HepG2 (cell line): ENCODE results near the gene TOM1L1. TPM values are rescaled to one million over a fixed set of nuclear protein-coding genes. Genes with fewer than 3 reads are reported as not detected.

Source experiments
- ATAC-seq: fragments of 200-7000 bp; cut with Tn5 transposase; 3 replicates; pipeline ENCODE4 v1.9.1; 2020; ENCODE audit warnings: mild to moderate bottlenecking, moderate library complexity
- BruUV-seq: library from RNA; stranded (reverse); fragments of 400-500 nt; replicated peaks from 2 replicates; lab custom pipeline; 2021; lab: Mats Ljungman, UMichigan
- CTCF ChIA-PET: fragments of 300-600 bp; formaldehyde crosslinking; extraction: SDS; loops from one replicate; lab custom pipeline; 2021; ENCODE audit warnings: low total read pairs, inconsistent platforms, low intra/inter-chr PET ratio; lab: Yijun Ruan, JAX
- POLR2A ChIA-PET: fragments of 350-600 bp; sonication (Branson Sonifier 250); formaldehyde crosslinking; loops from one replicate; lab custom pipeline; 2020; ENCODE audit warnings: antibody characterized with exemption, inconsistent platforms; lab: Yijun Ruan, JAX
- DNase-seq: peaks from one replicate; pipeline ENCODE4 v3.0.0-alpha.2; 2015; ENCODE audit warnings: low spot score
- FAIRE-seq: peaks from 3 replicates; lab custom pipeline; 2011; peaks lifted over from hg19 to GRCh38; lab: Jason Lieb, UNC
- H2AFZ ChIP-seq: one replicate; pipeline ENCODE4 v1.6.1; 2011; ENCODE audit warnings: low read length, inconsistent platforms
- H3K27ac ChIP-seq: fragments of 300-600 bp; 3 replicates; pipeline ENCODE4 v1.8.0; 2011; ENCODE audit warnings: mixed run types, mild to moderate bottlenecking, mixed read lengths, low read length, inconsistent platforms; ENCODE audit not compliant: insufficient read depth; ENCODE audit errors: extremely low read length
- H3K27me3 ChIP-seq, 2 experiments: fragments of 200-600 bp in 1 of 2; 2 replicates in 1 of 2; 3 replicates in 1 of 2; pipeline versions ENCODE4 v1.6.0 to v1.8.0; 2011; ENCODE audit warnings: low read length in 2 of 2, mild to moderate bottlenecking in 2 of 2, moderate library complexity in 2 of 2, inconsistent platforms in 1 of 2; ENCODE audit not compliant: insufficient read depth in 2 of 2, control insufficient read depth in 1 of 2
- H3K36me3 ChIP-seq, 2 experiments: fragments of 200-600 bp in 1 of 2; replicated peaks in 1 of 2; 2 replicates in 1 of 2; 3 replicates in 1 of 2; pipeline versions ENCODE4 v1.5.1 to v1.8.0; 2011; ENCODE audit warnings: low read length in 2 of 2, inconsistent platforms in 1 of 2; ENCODE audit not compliant: insufficient read depth in 2 of 2, control insufficient read depth in 1 of 2
- H3K4me1 ChIP-seq: 2 replicates; pipeline ENCODE4 v1.5.1; 2012; ENCODE audit warnings: low read length, inconsistent platforms; ENCODE audit not compliant: insufficient read depth
- H3K4me2 ChIP-seq: 2 replicates; pipeline ENCODE4 v1.6.0; 2011; ENCODE audit warnings: low read depth, low read length, inconsistent platforms
- H3K4me3 ChIP-seq, 3 experiments: fragments of 200-600 bp in 1 of 3; sonication (generic), shearing (Covaris generic) in 1 of 3; replicated peaks in 1 of 3; 2 replicates each; pipeline ENCODE4 v1.5.1; 2011 to 2016; ENCODE audit warnings: low read length in 3 of 3, inconsistent platforms in 2 of 3, low read depth in 2 of 3, mild to moderate bottlenecking in 2 of 3, control low read depth in 1 of 3, mixed read lengths in 1 of 3; ENCODE audit not compliant: insufficient read depth in 1 of 3
- H3K79me2 ChIP-seq: one replicate; pipeline ENCODE4 v1.6.1; 2011; ENCODE audit warnings: low read length, inconsistent platforms; ENCODE audit not compliant: insufficient read depth
- H3K9ac ChIP-seq: 2 replicates; pipeline ENCODE4 v1.6.0; 2011; ENCODE audit warnings: mild to moderate bottlenecking, low read depth, low read length, inconsistent platforms; ENCODE audit not compliant: insufficient read depth
- H3K9me3 ChIP-seq: 2 replicates; pipeline ENCODE4 v1.5.1; 2012; ENCODE audit warnings: mild to moderate bottlenecking, low read length
- H4K20me1 ChIP-seq: 2 replicates; pipeline ENCODE4 v1.6.0; 2011; ENCODE audit warnings: inconsistent platforms, mild to moderate bottlenecking, low read length, moderate library complexity; ENCODE audit not compliant: insufficient read depth
- HES4 ChIP-seq: sonication (generic); formaldehyde crosslinking; IDR thresholded peaks from 2 replicates; pipeline ENCODE4 v1.9.0; 2021; ENCODE audit warnings: mild to moderate bottlenecking, missing genetic modification reagents, borderline replicate concordance
- KIAA2018 ChIP-seq: sonication (generic); formaldehyde crosslinking; IDR thresholded peaks from 2 replicates; pipeline ENCODE4 v1.5.0; 2020; ENCODE audit warnings: mild to moderate bottlenecking, missing genetic modification reagents, borderline replicate concordance
- NFATC3 ChIP-seq: sonication (generic); formaldehyde crosslinking; IDR thresholded peaks from 2 replicates; pipeline ENCODE4 v1.5.1; 2020; ENCODE audit warnings: mild to moderate bottlenecking, missing genetic modification reagents
- YEATS4 ChIP-seq: sonication (generic); formaldehyde crosslinking; IDR thresholded peaks from 2 replicates; pipeline ENCODE4 v1.4.0; 2020; ENCODE audit warnings: missing genetic modification reagents, borderline replicate concordance
- YY1 ChIP-seq: IDR thresholded peaks from 2 replicates; pipeline ENCODE4 v1.6.1; 2011; ENCODE audit warnings: low read length, low read depth, moderate library complexity, mild to moderate bottlenecking; ENCODE audit not compliant: insufficient read depth, insufficient replicate concordance
- ZMAT5 ChIP-seq: sonication (generic); formaldehyde crosslinking; IDR thresholded peaks from 2 replicates; pipeline ENCODE4 v1.5.0; 2020; ENCODE audit warnings: mild to moderate bottlenecking, low read depth, missing genetic modification reagents, borderline replicate concordance
- ZMYM2 ChIP-seq: sonication (generic); formaldehyde crosslinking; IDR thresholded peaks from 2 replicates; pipeline ENCODE4 v1.8.0; 2022; ENCODE audit warnings: mild to moderate bottlenecking, missing genetic modification reagents
- WGBS: methylation state at CpG from one replicate; pipeline ENCODE4 v1.1.6; 2017; ENCODE audit warnings: low lambda C conversion rate; 5-methylcytosine and 5-hydroxymethylcytosine counted together
- in situ Hi-C: cut with HindIII; loops from 2 replicates; pipeline ENCODE4 v1.10.0; 2017; ENCODE audit warnings: low pct_unique_long_range_greater_than_20kb; ENCODE audit not compliant: extremely low pct_ligation_motif_present
- intact Hi-C: fragments of 100-400 bp; cut with micrococcal nuclease; formaldehyde crosslinking; loops from one replicate; pipeline ENCODE4 v1.10.0; 2022; ENCODE audit not compliant: unreplicated experiment
- polyA plus RNA-seq, 8 experiments: library from polyadenylated mRNA; depleted of rRNA in 3 of 8; stranded (reverse) in 7 of 8; unstranded in 1 of 8; fragments of >200 nt; fragmentation: Illumina TruSeq in 4 of 8; extraction: Trizol in 4 of 8; gene quantifications; 2 replicates each; pipeline versions ENCODE4 v1.2.1 to v1.2.3, GENCODE V29; 2011 to 2016; ENCODE audit warnings: low read depth in 4 of 8, missing spikeins in 1 of 8, mixed read lengths in 1 of 8; ENCODE audit not compliant: insufficient read depth in 1 of 8
- total RNA-seq, 5 experiments: library from RNA; depleted of rRNA; stranded (reverse); fragments of >200 nt; fragmentation: Illumina TruSeq; extraction: Trizol; gene quantifications; 2 replicates each; pipeline ENCODE4 v1.2.3, GENCODE V29; 2016; ENCODE audit warnings: low read depth in 1 of 5
- TF ChIP-seq, protein P1 (sequence below): sonication (generic); formaldehyde crosslinking; IDR thresholded peaks from 2 replicates; pipeline ENCODE4 v1.4.0; 2020; ENCODE audit warnings: missing genetic modification reagents

The TOM1L1 gene
- total and polyA plus RNA-seq, 2 of the 13 experiments (the other 11 are each of a cell fraction or from before 2014, with no cell fraction given) = 45.3 to 51.3 TPM

- TF ChIP-seq YY1 (peak; percentile 78), ZMAT5 (CRISPR knock-in tag) (no peak), HES4 (CRISPR knock-in tag) (peak; percentile 38), ZMYM2 (CRISPR knock-in tag) (0 out of 2 replicates have a peak, but pooled peaks have one; percentile 59)
These were observed 67.8 kb downstream of the TOM1L1 start, which contains the start of the genes COX11 and STXBP4 (continued) for GRCh38 chr17:54968262-54968987.

GRCh38 chr17:54968988-54969332, 68.3 kb downstream of the TOM1L1 start:
- Histone ChIP-seq H3K4me3 (peak overlapping the region; percentile 79 to 99 (median 93)), H3K27me3 (no peaks in the 10 kb centered on the region; a peak in 1 of 5 replicates), H3K4me2 (peak overlapping the region; percentile 91), H4K20me1 (peaks cover 5% of the 10 kb centered on the region), H3K9ac (peak overlapping the region; percentile 92), H3K27ac (peak overlapping the region; percentile 82), H2AFZ (peak overlapping the region; percentile 48), H3K36me3 (peaks cover 1 to 17% of the 10 kb centered on the region in 2 experiments; a peak in 4 of 5 replicates), H3K4me1 (peaks cover 71% of the 10 kb centered on the region), H3K79me2 (peaks cover 92% of the 10 kb centered on the region), H3K9me3 (no peaks in the 10 kb centered on the region)
- WGBS = 0% methylated on average over 13 of the region's 13 CpGs
- intact Hi-C loops (loop anchor here (1.0 to 10.0 kb wide), 2 partner anchors 66 to 316 kb away; no protein-coding TSS in a partner anchor), in situ Hi-C loops (no loop called here)
- ChIA-PET POLR2A (no interaction called here), CTCF (no interaction called here)
- no peak for FAIRE-seq
- peak; percentile 32 for DNase-seq
- TSS peak; percentile 64 for BruUV-seq
- peak; percentile 55 for ATAC-seq
- TF ChIP-seq, protein P1, sequence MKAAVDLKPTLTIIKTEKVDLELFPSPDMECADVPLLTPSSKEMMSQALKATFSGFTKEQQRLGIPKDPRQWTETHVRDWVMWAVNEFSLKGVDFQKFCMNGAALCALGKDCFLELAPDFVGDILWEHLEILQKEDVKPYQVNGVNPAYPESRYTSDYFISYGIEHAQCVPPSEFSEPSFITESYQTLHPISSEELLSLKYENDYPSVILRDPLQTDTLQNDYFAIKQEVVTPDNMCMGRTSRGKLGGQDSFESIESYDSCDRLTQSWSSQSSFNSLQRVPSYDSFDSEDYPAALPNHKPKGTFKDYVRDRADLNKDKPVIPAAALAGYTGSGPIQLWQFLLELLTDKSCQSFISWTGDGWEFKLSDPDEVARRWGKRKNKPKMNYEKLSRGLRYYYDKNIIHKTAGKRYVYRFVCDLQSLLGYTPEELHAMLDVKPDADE (CRISPR knock-in tag) = no peak
- TF ChIP-seq YEATS4 (CRISPR knock-in tag) (no peak), KIAA2018 (CRISPR knock-in tag) (0 out of 2 replicates have a peak, but pooled peaks have one; percentile 5), NFATC3 (0 out of 2 replicates have a peak, but pooled peaks have one; percentile 8)
